ENCODE data around the gene DLGAP1. TPM values are rescaled to one million over a fixed set of nuclear protein-coding genes. Genes with fewer than 3 reads are reported as not detected.

The DLGAP1 gene
- total RNA-seq, 1 experiment from 2014 or later = 23.2 TPM

GRCh38 chr18:4271952-4272351, 183.2 kb downstream of the DLGAP1 start:
- no peak overlapping the region for H3K4me2 ChIP-seq (ENCODE audit: insufficient read depth, insufficient read length, low read length)
- no peak overlapping the region for H2BK20ac ChIP-seq (ENCODE audit: low read depth, low read length, poor library complexity, severe bottlenecking)
- Mint-ChIP-seq H3K4me1 (peaks cover 5 to 6% of the 10 kb centered on the region in 2 experiments; a peak in 3 of 4 replicates), H3K27ac (no peak overlapping the region), H3K27me3 (ENCODE audit: low read depth) (no peaks in the 10 kb centered on the region), H3K9me3 (no peaks in the 10 kb centered on the region), H3K36me3 (ENCODE audit: insufficient read depth in 1 of 3, low read depth in 3 of 3) (no peaks in the 10 kb centered on the region), H3K4me3 (no peak overlapping the region)
- no peak overlapping the region for H3T11ph ChIP-seq (ENCODE audit: low read length)
- H3K14ac ChIP-seq (ENCODE audit: insufficient read depth, low read length) = no peak overlapping the region
- no peak overlapping the region for H2BK15ac ChIP-seq (ENCODE audit: low read depth, low read length)
- no peak overlapping the region for H2BK12ac ChIP-seq (ENCODE audit: insufficient read length, low read depth, low read length)
- H3K9me3 ChIP-seq (ENCODE audit: control insufficient read depth, low read depth, low read length) = no peaks in the 10 kb centered on the region
- H3K56ac ChIP-seq (ENCODE audit: insufficient read length, low read depth, low read length) = no peak overlapping the region
- H3K27ac ChIP-seq (ENCODE audit: insufficient read length, low read depth, low read length) = no peak overlapping the region
- no peaks in the 10 kb centered on the region for H4K20me1 ChIP-seq (ENCODE audit: control insufficient read depth, insufficient read depth, insufficient read length)
- H3K79me2 ChIP-seq (ENCODE audit: insufficient read depth, low read length) = no peaks in the 10 kb centered on the region
- no peak overlapping the region for H4K5ac ChIP-seq (ENCODE audit: insufficient read length, low read depth, low read length)
- no peak overlapping the region for H3K18ac ChIP-seq (ENCODE audit: insufficient read length, low read depth, low read length)
- no peak overlapping the region for H4K91ac ChIP-seq (ENCODE audit: insufficient read length, low read depth, low read length)
- H3K4me1 ChIP-seq (ENCODE audit: insufficient read depth, low read length) = no peaks in the 10 kb centered on the region; the same call in none of the 2 replicates
- TF ChIP-seq CTCF (conservative IDR thresholded peaks at IDR 0.05) = no peak
- H3K23ac ChIP-seq (ENCODE audit: insufficient read length, low read depth, low read length) = no peak overlapping the region
- no peak overlapping the region for H2AFZ ChIP-seq (ENCODE audit: low read length)
- no peaks in the 10 kb centered on the region for H3K27me3 ChIP-seq (ENCODE audit: insufficient read depth, low read length)
- WGBS (ENCODE audit: extremely low coverage, insufficient read length, low lambda C conversion rate) = 100% methylated on average over 1 of the region's 2 CpGs
- no peak overlapping the region for H2BK120ac ChIP-seq (ENCODE audit: low read depth, low read length, poor library complexity, severe bottlenecking)
- H2AK5ac ChIP-seq (ENCODE audit: insufficient read length, low read length) = no peak overlapping the region
- no peak overlapping the region for H3K4ac ChIP-seq (ENCODE audit: low read depth, low read length)
- H3K79me1 ChIP-seq (ENCODE audit: insufficient read depth, low read depth, low read length, poor library complexity, severe bottlenecking) = no peaks in the 10 kb centered on the region
- no peak overlapping the region for H4K8ac ChIP-seq (replicated peaks; ENCODE audit: insufficient read length, low read depth, low read length)
- no peak for DNase-seq
- H3K9ac ChIP-seq (ENCODE audit: extremely low read depth, insufficient read length, low read length) = no peak overlapping the region
- no peaks in the 10 kb centered on the region for H3K23me2 ChIP-seq (ENCODE audit: insufficient read length, low read depth, low read length, poor library complexity, severe bottlenecking)
- H2BK5ac ChIP-seq (ENCODE audit: insufficient read length, low read length) = no peak overlapping the region
